DOHH2 (cell line): Measurements from ENCODE around the gene ST7.

Experiments used
- H3F3A ChIP-seq: fragments of 200-600 bp; sonication (generic), shearing (Covaris generic); 2 replicates; pipeline ENCODE4 v1.6.0; 2016; ENCODE audit warnings: antibody characterized with exemption, mild to moderate bottlenecking; ENCODE audit not compliant: control insufficient read depth, insufficient read depth
- H3K27ac ChIP-seq: fragments of 200-600 bp; sonication (generic); 2 replicates; pipeline ENCODE4 v1.5.1; 2014; ENCODE audit warnings: low read depth, mild to moderate bottlenecking, low read length, moderate library complexity
- H3K27me3 ChIP-seq: fragments of 200-600 bp; sonication (generic); 2 replicates; pipeline ENCODE4 v1.6.1; 2014; ENCODE audit warnings: mild to moderate bottlenecking, low read length, mixed read lengths; ENCODE audit not compliant: control insufficient read depth
- H3K36me3 ChIP-seq: fragments of 200-600 bp; sonication (generic); 2 replicates; pipeline ENCODE4 v1.6.1; 2014; ENCODE audit warnings: mild to moderate bottlenecking, low read length, moderate library complexity, mixed read lengths; ENCODE audit not compliant: control insufficient read depth
- H3K4me1 ChIP-seq: fragments of 200-600 bp; sonication (generic); 2 replicates; pipeline ENCODE4 v1.6.1; 2014; ENCODE audit warnings: mild to moderate bottlenecking, low read length, mixed read lengths; ENCODE audit not compliant: control insufficient read depth
- H3K4me2 ChIP-seq: fragments of 200-600 bp; sonication (generic); 2 replicates; pipeline ENCODE4 v1.6.0; 2014; ENCODE audit warnings: mild to moderate bottlenecking, low read length, moderate library complexity
- H3K4me3 ChIP-seq: fragments of 200-600 bp; sonication (generic); 2 replicates; pipeline ENCODE4 v1.5.1; 2014; ENCODE audit warnings: mild to moderate bottlenecking, low read length, mixed read lengths
- H3K79me2 ChIP-seq: fragments of 200-600 bp; sonication (generic); 2 replicates; pipeline ENCODE4 v1.6.1; 2014; ENCODE audit warnings: mild to moderate bottlenecking, low read length, mixed read lengths; ENCODE audit not compliant: control insufficient read depth
- H3K9me2 ChIP-seq: fragments of 200-600 bp; sonication (generic); replicated peaks from 2 replicates; pipeline ENCODE4 v1.6.1; 2014; ENCODE audit warnings: mild to moderate bottlenecking, low read length, mixed read lengths; ENCODE audit not compliant: control insufficient read depth
- H3K9me3 ChIP-seq: fragments of 200-600 bp; sonication (generic); 2 replicates; pipeline ENCODE4 v1.6.1; 2014; ENCODE audit warnings: antibody characterized with exemption, low read length, mixed read lengths; ENCODE audit not compliant: control insufficient read depth, insufficient read depth
- H4K20me1 ChIP-seq: fragments of 200-600 bp; sonication (generic); 2 replicates; pipeline ENCODE4 v1.6.0; 2014; ENCODE audit warnings: low read depth, mild to moderate bottlenecking, antibody characterized with exemption, low read length, moderate library complexity; ENCODE audit not compliant: control insufficient read depth, insufficient read depth
- CTCF ChIP-seq: fragments of 200-600 bp; sonication (generic); IDR thresholded peaks from one replicate; pipeline ENCODE4 v1.5.1; 2014; ENCODE audit warnings: antibody characterized with exemption, mild to moderate bottlenecking, low read depth, low read length; ENCODE audit not compliant: poor library complexity, severe bottlenecking
- EZH2phosphoT487 ChIP-seq: fragments of 200-600 bp; sonication (generic); IDR thresholded peaks from 2 replicates; pipeline ENCODE4 v1.6.1; 2017; ENCODE audit warnings: borderline replicate concordance, mild to moderate bottlenecking, antibody characterized with exemption, low read length, moderate library complexity, mixed read lengths

The ST7 gene

GRCh38 chr7:117269417-117269816 lies 316.1 kb downstream of the ST7 start:
- no peaks in the 10 kb centered on the region for H3K9me2 ChIP-seq
- H3K36me3 ChIP-seq, result no peaks in the 10 kb centered on the region
- H3K79me2 ChIP-seq, result no peaks in the 10 kb centered on the region
- no peaks in the 10 kb centered on the region for H3K9me3 ChIP-seq
- TF ChIP-seq CTCF, result no peak
- no peak for TF ChIP-seq EZH2phosphoT487
- H4K20me1 ChIP-seq, result no peaks in the 10 kb centered on the region
- H3K4me1 ChIP-seq, result no peaks in the 10 kb centered on the region
- no peaks in the 10 kb centered on the region for H3F3A ChIP-seq
- H3K4me2 ChIP-seq, result no peak overlapping the region
- H3K4me3 ChIP-seq, result no peak overlapping the region
- H3K27ac ChIP-seq, result no peak overlapping the region
- peaks cover 47% of the 10 kb centered on the region for H3K27me3 ChIP-seq

GRCh38 chr7:117269886-117270285 lies 316.6 kb downstream of the ST7 start:
- H3K27ac ChIP-seq, result no peak overlapping the region
- H3K36me3 ChIP-seq, result no peaks in the 10 kb centered on the region
- no peak overlapping the region for H3K4me3 ChIP-seq
- H3K79me2 ChIP-seq, result no peaks in the 10 kb centered on the region
- TF ChIP-seq EZH2phosphoT487 (no peak), CTCF (no peak)
- no peaks in the 10 kb centered on the region for H3K4me1 ChIP-seq
- no peaks in the 10 kb centered on the region for H3K9me3 ChIP-seq
- no peaks in the 10 kb centered on the region for H3F3A ChIP-seq
- no peaks in the 10 kb centered on the region for H4K20me1 ChIP-seq
- peaks cover 48% of the 10 kb centered on the region for H3K27me3 ChIP-seq
- no peak overlapping the region for H3K4me2 ChIP-seq
- no peaks in the 10 kb centered on the region for H3K9me2 ChIP-seq

- H3K4me2 ChIP-seq, result no peak overlapping the region
- peaks cover 50% of the 10 kb centered on the region for H3K27me3 ChIP-seq
- H3K79me2 ChIP-seq, result no peaks in the 10 kb centered on the region
- H3K36me3 ChIP-seq, result no peaks in the 10 kb centered on the region
- no peaks in the 10 kb centered on the region for H3K4me1 ChIP-seq
- H4K20me1 ChIP-seq, result no peaks in the 10 kb centered on the region
- H3K9me2 ChIP-seq, result no peaks in the 10 kb centered on the region
- H3K4me3 ChIP-seq, result no peak overlapping the region
- no peak overlapping the region for H3K27ac ChIP-seq
- no peaks in the 10 kb centered on the region for H3F3A ChIP-seq
- no peaks in the 10 kb centered on the region for H3K9me3 ChIP-seq
- TF ChIP-seq CTCF, result no peak
- no peak for TF ChIP-seq EZH2phosphoT487
Measured at GRCh38 chr7:117270371-117270770, 317.1 kb downstream of the ST7 start.

GRCh38 chr7:117271566-117271965 lies 318.3 kb downstream of the ST7 start:
- Histone ChIP-seq H3F3A (no peaks in the 10 kb centered on the region), H3K4me1 (no peaks in the 10 kb centered on the region), H3K27ac (no peak overlapping the region), H3K27me3 (peaks cover 50% of the 10 kb centered on the region), H3K36me3 (no peaks in the 10 kb centered on the region), H3K79me2 (no peaks in the 10 kb centered on the region), H4K20me1 (no peaks in the 10 kb centered on the region), H3K9me2 (no peaks in the 10 kb centered on the region), H3K4me3 (no peak overlapping the region), H3K9me3 (no peaks in the 10 kb centered on the region), H3K4me2 (no peak overlapping the region)
- TF ChIP-seq EZH2phosphoT487 (no peak), CTCF (no peak)
